ENCODE data around the gene CAMTA1. TPM values are rescaled to one million over a fixed set of nuclear protein-coding genes. Genes with fewer than 3 reads are reported as not detected.

The CAMTA1 gene
- total RNA-seq, 4 donors from 2014 or later = 57.4 to 88.3 (median 62.1) TPM

- no peak for TF ChIP-seq POLR2A (IDR thresholded peaks at IDR 0.05)
- TF ChIP-seq, protein P1, sequence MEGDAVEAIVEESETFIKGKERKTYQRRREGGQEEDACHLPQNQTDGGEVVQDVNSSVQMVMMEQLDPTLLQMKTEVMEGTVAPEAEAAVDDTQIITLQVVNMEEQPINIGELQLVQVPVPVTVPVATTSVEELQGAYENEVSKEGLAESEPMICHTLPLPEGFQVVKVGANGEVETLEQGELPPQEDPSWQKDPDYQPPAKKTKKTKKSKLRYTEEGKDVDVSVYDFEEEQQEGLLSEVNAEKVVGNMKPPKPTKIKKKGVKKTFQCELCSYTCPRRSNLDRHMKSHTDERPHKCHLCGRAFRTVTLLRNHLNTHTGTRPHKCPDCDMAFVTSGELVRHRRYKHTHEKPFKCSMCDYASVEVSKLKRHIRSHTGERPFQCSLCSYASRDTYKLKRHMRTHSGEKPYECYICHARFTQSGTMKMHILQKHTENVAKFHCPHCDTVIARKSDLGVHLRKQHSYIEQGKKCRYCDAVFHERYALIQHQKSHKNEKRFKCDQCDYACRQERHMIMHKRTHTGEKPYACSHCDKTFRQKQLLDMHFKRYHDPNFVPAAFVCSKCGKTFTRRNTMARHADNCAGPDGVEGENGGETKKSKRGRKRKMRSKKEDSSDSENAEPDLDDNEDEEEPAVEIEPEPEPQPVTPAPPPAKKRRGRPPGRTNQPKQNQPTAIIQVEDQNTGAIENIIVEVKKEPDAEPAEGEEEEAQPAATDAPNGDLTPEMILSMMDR (IDR thresholded peaks at IDR 0.05) = no peak
- no peak for DNase-seq
Measured at GRCh38 chr1:7676274-7676945, 891.2 kb downstream of the CAMTA1 start.

DNA sequence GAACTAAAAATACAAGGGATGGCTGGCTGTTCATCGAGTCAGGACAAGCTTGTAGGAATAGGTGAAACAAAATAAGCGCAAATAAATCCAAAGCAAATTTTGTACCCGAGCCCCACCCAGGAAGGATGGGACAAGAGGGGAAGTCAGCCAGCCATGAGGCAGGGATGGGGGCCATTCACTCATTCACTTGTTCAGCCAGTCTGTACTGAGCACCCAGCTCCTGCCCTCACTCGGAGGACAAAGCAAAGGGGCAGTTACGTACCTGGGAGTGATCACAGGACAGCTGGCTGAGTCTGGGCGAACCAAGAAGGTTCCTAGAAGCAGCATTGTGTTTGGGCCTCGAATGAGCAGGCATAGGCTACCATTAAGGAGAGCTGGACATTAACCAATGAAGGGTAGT, 891.9 kb downstream of the CAMTA1 start:
- no peak for TF ChIP-seq POLR2A (IDR thresholded peaks at IDR 0.05)
- TF ChIP-seq, protein P1 (IDR thresholded peaks at IDR 0.05) = no peak
- DNase-seq = no peak
- Histone ChIP-seq H3K36me3 (no peaks in the 10 kb centered on the region), H3K4me1 (peaks cover 0 to 31% (median 5%) of the 10 kb centered on the region in 4 donors), H3K9me3 (no peaks in the 10 kb centered on the region), H3K4me3 (no peak overlapping the region), H3K27me3 (no peaks in the 10 kb centered on the region), H3K27ac (no peak overlapping the region)

More at GRCh38 chr1:7676274-7676945, 891.2 kb downstream of the CAMTA1 start:
- Histone ChIP-seq H3K27me3 (no peaks in the 10 kb centered on the region), H3K4me1 (peaks cover 0 to 31% (median 5%) of the 10 kb centered on the region in 4 donors), H3K36me3 (no peaks in the 10 kb centered on the region), H3K9me3 (no peaks in the 10 kb centered on the region), H3K4me3 (no peak overlapping the region), H3K27ac (no peak overlapping the region)

DNA sequence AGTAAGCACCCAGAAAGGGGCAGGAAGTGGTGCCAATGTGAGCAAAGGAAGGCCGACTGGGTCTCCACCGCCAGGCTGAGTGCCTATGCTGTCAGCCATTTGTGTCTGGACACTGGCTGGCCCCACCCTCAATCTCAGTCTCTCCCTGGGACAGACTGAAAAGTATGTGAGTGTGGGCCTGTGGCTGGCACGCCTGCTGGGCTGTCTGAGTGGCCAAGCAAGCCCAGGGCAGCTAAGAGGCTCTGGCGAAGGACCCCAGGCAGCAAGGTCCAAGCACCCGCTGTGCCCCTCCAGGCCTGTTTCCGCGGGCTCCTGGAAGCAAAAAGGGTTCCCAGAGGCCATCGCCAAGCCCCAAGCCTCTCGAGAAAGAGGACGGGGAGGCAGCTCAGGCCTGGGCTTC, 892.6 kb downstream of the CAMTA1 start:
- H3K36me3 ChIP-seq = no peaks in the 10 kb centered on the region
- no peaks in the 10 kb centered on the region for H3K27me3 ChIP-seq
- H3K9me3 ChIP-seq = no peaks in the 10 kb centered on the region
- H3K27ac ChIP-seq = no peak overlapping the region
- no peak overlapping the region for H3K4me3 ChIP-seq
- TF ChIP-seq, protein P1 (IDR thresholded peaks at IDR 0.05) = no peak
- TF ChIP-seq POLR2A (IDR thresholded peaks at IDR 0.05) = no peak
- peaks cover 0 to 31% (median 5%) of the 10 kb centered on the region in 4 donors for H3K4me1 ChIP-seq
- no peak for DNase-seq

DNA sequence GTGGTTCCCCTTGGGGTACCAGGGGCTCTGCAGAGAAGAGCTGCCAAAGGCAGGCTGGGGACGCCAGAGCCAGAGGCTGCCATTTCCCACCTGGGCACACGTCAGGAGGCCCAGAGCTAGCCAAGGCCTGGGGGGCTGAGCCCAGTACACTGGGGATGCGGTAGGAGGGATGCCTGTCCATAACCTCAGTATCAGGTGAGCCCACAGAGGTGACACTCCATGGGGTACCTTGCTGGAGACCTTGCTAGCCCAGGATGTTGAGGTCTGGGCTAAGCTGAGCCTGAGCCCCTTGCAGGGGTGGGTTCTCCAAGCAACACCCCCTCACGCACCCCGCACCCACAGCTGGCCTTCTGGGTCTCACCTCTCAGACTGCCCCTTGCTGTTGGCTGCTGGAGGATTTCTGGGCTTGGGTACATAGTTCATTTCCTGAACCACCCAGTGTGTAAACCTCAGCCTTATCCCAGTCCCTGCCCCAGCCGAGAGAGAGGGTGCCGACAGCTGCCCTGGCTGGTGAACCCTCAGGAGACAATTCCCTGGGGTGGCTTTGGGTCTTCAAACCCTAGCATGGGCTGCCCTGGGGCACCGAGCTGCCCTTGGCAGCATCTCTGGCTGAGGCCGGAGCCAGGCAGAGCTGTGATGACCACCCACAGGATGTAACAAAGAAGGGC, 893.4 kb downstream of the CAMTA1 start:
- H3K27ac ChIP-seq = peak overlapping the region in 1 of 4 donors; percentile 68
- DNase-seq = no peak

DNA sequence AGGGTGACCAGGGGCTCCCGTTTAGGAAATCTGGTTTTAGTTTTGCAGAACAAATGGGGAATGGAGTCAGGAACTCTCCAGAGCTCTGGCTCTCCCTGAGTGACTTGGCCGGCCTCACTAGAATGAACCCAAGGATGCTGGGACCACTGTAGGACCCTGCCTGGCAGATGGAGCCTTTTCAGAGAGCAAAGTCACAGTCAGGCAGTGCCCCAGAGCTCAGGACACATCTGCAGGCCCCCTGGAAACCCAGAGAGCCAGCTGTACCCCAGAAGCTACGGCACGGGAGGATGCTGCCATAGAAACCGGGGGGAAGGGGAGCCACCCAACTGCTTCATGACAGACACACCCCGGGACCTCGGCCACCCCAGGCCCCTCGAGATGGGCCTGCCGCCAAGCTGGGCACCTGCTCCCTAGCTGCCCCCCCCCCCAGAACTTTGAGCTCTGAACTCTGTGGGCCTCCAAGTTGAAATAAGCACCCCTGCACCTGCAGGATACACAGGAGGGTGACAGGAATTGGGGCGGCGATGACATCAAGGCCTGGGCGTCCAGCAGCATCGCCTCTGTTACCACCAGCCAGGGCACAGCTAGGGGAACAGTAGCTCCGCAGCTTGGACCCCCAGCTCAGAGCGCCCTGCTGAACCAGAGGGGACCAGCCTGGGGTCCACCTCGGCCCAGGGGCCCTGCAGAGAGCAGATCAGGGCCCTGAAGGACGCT, 894.1 kb downstream of the CAMTA1 start:
- peak overlapping the region in 2 of 4 donors; percentile 77 to 81 for H3K4me3 ChIP-seq
- no peaks in the 10 kb centered on the region for H3K27me3 ChIP-seq
- peaks cover 0 to 31% (median 5%) of the 10 kb centered on the region in 4 donors for H3K4me1 ChIP-seq
- no peaks in the 10 kb centered on the region for H3K9me3 ChIP-seq
- peak overlapping the region in 1 of 4 donors; percentile 68 for H3K27ac ChIP-seq
- DNase-seq = no peak
- no peaks in the 10 kb centered on the region for H3K36me3 ChIP-seq
- TF ChIP-seq, protein P1 (IDR thresholded peaks at IDR 0.05) = no peak
- TF ChIP-seq POLR2A (IDR thresholded peaks at IDR 0.05) = no peak

More for the DNA sequence above, 893.4 kb downstream of the CAMTA1 start:
- no peaks in the 10 kb centered on the region for H3K27me3 ChIP-seq
- peak in 1 of 2 donors; percentile 33 for TF ChIP-seq POLR2A (IDR thresholded peaks at IDR 0.05)
- TF ChIP-seq, protein P1 (IDR thresholded peaks at IDR 0.05) = no peak
- peaks cover 0 to 31% (median 5%) of the 10 kb centered on the region in 4 donors for H3K4me1 ChIP-seq
- no peaks in the 10 kb centered on the region for H3K36me3 ChIP-seq
- H3K9me3 ChIP-seq = no peaks in the 10 kb centered on the region
- no peak overlapping the region for H3K4me3 ChIP-seq
